Measurements from ENCODE around the gene MSI2.

The MSI2 gene

GRCh38 chr17:57727630-57728175 is 471.4 kb downstream of the MSI2 start:
- no peak overlapping the region for H3K4me3 ChIP-seq (ENCODE audit: low read depth, low read length)
- TF ChIP-seq, protein P1, sequence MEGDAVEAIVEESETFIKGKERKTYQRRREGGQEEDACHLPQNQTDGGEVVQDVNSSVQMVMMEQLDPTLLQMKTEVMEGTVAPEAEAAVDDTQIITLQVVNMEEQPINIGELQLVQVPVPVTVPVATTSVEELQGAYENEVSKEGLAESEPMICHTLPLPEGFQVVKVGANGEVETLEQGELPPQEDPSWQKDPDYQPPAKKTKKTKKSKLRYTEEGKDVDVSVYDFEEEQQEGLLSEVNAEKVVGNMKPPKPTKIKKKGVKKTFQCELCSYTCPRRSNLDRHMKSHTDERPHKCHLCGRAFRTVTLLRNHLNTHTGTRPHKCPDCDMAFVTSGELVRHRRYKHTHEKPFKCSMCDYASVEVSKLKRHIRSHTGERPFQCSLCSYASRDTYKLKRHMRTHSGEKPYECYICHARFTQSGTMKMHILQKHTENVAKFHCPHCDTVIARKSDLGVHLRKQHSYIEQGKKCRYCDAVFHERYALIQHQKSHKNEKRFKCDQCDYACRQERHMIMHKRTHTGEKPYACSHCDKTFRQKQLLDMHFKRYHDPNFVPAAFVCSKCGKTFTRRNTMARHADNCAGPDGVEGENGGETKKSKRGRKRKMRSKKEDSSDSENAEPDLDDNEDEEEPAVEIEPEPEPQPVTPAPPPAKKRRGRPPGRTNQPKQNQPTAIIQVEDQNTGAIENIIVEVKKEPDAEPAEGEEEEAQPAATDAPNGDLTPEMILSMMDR (IDR thresholded peaks at IDR 0.05; ENCODE audit: control insufficient read depth, extremely low read depth, insufficient read depth) = no peak
- no peak for DNase-seq (ENCODE audit: low read depth)

GRCh38 chr17:57730026-57730701 is 473.8 kb downstream of the MSI2 start:
- no peak overlapping the region for H3K4me3 ChIP-seq (ENCODE audit: low read depth, low read length)
- TF ChIP-seq, protein P1 (IDR thresholded peaks at IDR 0.05; ENCODE audit: control insufficient read depth, extremely low read depth, insufficient read depth) = no peak
- no peak for DNase-seq (ENCODE audit: low read depth)

DNA sequence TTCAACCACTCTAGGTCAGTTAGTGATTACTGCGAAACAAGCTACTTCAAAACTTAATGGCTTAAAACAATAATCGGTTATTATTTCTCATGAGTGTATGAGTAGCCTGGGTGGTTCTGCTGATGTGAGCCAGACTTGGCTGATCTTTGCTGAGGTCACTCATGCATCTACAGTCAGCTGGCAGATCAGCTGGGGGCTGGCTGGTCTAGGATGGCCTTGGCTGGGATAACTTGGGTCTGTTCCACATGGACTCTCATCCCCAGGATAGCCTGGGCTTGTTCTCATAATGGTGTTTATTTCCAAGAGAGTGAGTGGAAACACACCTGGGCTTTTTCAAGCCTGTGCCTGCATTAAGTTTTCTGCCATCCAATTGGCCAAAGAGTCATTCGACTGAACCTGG is 475.7 kb downstream of the MSI2 start:
- TF ChIP-seq, protein P1 (IDR thresholded peaks at IDR 0.05; ENCODE audit: control insufficient read depth, extremely low read depth, insufficient read depth) = no peak
- no peak for DNase-seq (ENCODE audit: low read depth)

DNA sequence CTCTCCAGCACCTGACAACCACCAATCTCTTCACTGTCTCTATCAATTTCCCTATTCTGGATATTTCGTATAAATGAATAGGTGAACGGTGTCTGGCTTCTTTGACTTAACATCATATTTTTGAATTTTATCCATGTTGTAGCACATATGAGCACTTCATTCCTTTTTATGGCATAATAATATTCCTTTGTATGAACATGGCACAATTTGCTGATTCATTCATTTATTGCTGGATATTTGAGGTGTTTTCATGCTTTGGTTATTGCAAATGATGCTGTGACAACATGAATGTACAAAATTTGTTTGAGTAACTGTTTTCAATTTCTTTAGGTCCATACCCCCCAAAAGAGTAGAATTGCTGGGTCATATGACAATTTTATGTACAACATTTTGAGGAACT is 476.8 kb downstream of the MSI2 start:
- H3K4me3 ChIP-seq (ENCODE audit: low read depth, low read length) = no peak overlapping the region
- no peak for DNase-seq (ENCODE audit: low read depth)
- TF ChIP-seq, protein P1 (IDR thresholded peaks at IDR 0.05; ENCODE audit: control insufficient read depth, extremely low read depth, insufficient read depth) = no peak

More for the DNA sequence above, 475.7 kb downstream of the MSI2 start:
- no peak overlapping the region for H3K4me3 ChIP-seq (ENCODE audit: low read depth, low read length)

Data from LNCaP clone FGC (cell line).